Hypothalamus (tissue), 51 donors: ENCODE data around the gene SCP2.

ENCODE experiments used
- DNase-seq, 51 donors: peaks; one replicate each; lab custom pipeline; 2025; lab: John Stamatoyannopoulos, UW

SCP2 gene, protein sequence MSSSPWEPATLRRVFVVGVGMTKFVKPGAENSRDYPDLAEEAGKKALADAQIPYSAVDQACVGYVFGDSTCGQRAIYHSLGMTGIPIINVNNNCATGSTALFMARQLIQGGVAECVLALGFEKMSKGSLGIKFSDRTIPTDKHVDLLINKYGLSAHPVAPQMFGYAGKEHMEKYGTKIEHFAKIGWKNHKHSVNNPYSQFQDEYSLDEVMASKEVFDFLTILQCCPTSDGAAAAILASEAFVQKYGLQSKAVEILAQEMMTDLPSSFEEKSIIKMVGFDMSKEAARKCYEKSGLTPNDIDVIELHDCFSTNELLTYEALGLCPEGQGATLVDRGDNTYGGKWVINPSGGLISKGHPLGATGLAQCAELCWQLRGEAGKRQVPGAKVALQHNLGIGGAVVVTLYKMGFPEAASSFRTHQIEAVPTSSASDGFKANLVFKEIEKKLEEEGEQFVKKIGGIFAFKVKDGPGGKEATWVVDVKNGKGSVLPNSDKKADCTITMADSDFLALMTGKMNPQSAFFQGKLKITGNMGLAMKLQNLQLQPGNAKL

DNA sequence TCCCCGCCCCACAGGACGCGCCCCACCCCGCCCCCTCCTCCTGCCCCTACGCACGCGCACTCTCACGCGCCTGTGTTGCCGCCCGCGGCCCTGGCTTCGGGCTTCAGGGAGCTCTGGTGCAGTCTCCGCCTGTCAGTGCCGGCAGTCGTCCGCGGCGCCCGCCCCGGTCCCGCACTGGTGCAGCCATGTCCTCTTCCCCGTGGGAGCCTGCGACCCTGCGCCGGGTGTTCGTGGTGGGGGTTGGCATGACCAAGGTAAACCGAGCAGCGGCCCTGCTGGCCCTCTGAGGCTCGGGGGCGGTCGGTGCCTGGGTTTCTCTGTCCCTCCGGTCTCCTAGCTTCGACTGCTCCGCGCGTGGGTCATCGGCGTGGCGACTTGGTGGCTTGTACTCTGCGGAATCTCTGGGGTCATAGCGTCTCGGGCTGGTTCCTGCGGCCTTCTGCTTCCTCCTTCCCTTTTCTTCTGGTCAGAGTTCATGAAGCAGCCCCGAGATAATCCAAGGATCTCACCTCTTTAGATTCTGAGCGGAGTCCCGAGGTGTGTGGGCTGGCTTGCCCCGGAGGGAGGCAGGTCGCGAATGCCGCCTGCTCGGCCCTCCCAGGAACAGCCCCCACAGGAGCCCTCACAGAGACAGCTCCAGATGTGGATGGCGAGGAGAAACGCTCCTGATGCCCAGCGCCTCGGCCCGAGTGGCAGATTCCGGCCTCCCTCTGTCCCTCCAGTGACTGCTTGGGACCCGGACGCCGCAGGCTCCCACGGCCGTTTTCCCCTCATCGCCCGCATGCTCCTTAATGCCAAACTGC is at the start of gene SCP2:
Gene SCP2, plus strand, starts transcription at position 65 of the 803 bp plus-strand sequence. Its CDS starts 121 bp downstream, at position 186.
- DNase-seq, result peak; percentile 19 to 97 (median 69)

DNA sequence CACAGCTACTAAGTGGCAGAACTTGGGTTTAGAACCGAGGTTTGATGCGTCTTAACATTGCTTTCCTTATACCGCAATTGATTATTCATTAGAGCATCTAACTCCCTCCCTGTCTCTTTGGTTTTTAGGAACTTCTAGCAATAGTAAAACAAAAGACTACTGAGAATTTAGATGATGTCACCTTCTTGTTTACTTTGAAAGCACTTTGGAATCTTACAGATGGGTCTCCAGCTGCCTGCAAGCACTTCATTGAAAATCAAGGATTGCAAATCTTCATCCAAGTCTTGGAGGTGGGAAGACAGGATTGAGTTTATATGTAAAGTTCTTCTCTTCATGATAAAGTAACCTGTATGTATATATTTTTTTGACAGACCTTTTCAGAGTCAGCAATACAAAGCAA is 49.5 kb upstream of the SCP2 start:
- DNase-seq, result no peak

DNA sequence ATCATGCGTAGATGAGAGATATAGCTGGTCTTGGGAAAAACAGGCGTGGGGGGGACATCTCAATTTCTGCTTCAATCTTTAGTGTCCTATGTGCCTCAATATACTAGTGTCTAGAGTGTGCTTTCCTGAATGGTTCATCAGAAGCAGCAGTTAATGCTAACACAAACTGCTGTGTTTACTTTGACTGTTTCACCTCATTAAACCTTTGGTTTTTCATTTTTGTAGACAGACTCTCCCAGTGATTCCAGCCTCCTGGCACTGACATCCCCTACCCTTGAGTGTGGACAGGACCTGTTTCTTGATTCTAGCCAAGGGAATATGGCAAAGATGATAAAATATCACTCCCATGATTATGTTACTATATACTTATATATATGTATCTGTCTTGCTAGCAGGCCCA is 46.9 kb upstream of the SCP2 start:
- DNase-seq, result no peak

DNA sequence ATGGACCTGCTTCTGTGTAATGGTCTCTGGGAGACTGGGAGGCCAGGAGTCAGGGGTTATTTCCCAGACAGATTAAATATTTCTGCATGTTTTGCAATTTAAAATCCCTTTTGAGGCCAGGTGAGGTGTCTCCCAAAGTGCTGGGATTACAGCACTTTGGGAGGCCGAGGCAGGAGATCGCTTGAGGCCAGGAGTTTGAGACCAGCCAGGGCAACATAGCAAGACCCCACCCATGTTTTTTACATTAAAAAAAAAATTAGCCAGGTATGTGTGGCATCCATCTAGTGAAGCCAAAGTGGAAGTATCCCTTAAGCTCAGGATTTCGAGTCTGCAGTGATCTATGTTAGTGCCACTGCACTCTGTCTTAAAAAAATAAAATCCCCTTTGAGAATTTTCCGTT is 39.6 kb upstream of the SCP2 start:
- no peak for DNase-seq

DNA sequence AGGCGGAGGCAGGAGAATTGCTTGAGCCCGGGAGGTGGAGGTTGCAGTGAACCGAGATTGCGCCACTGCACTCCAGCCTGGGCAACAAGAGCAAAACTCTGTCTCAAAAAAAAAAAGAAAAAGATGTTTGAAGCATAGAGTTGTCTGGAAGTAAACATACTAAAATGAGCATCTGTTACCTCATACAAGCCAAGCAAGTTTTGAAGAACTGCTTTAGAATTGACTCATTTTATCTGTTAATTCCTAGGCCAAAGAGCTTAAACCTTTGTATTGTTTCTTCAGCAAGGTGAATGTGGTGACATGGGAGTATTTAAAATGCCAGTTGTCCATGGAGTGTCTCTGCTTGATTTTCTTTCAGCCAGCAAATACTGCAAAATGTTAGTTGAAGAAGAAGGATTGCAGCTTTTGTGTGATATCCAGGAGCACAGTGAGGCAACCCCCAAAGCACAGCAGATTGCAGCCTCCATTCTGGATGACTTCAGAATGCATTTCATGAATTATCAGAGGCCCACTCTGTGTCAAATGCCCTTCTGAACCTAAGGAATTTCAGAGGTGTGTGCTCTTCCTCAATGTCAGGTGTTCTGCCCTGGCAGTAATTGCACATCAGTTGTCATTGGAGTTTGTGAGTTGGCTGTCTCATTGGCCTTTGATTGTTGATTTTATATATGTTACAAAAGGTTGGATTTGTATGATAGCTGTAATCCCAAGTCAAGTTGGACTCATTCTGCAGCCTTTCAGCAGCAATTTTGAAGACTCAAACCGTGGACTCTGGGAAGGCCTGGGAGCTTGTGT is 34.5 kb upstream of the SCP2 start:
- DNase-seq, result no peak

DNA sequence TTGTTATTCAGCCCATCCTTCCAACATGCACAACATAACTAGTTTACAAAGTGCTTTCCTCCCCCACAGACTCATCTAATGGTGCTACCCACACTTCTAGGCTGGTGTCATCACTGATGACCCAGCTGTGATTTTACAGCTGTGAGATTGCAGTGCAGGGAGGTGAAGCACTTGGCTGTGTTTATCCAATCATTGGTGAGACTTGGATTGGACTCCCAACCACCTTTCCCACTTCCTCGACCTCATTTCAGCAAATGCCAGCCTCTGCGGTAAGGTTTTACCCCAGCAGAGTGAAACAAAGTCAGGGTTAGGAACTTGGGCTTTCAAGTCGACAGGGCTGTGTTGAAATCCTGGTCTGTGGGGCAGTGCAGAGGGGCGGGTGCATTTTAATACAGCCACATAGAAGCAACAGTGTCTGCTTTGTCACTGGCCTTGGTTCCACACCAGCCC is 27.6 kb upstream of the SCP2 start:
- DNase-seq, result no peak

DNA sequence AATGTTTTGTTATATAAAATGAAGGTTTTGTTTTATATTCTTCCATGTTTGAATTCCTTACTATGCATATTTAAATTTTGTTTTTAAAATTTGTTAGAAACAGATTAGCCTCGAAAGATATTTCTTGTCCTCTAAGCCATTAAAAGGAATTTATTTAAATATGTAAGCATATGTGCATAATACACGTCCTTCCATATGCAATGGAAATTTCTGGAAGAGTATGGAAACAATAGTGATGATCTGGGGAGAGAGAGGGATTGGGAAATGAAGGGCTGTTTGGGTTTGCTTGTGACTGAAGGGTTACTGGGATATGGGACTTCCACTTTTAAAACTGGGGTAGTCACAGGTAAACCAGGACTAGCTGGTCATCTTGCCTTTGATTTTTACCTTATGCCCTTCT is 26.7 kb upstream of the SCP2 start:
- no peak for DNase-seq

DNA sequence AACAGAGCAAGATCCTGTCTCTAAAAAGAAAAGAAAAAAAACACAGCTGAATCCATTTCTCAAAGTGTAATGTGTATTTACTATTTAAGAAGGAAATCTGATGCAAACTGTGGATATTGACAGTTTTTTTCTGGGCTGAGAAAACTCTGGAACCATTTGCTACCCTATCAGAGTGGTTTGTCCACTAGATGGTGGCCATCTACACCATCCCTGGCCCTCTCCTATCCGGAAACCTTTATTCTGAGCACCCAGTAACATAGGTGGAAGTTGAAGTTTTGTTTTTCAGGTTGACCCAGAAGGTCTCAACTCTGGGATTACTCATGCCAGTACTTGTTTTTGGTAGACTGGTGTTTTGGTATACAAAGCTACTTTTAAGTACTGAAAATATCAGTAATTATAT is 25.7 kb upstream of the SCP2 start:
- no peak for DNase-seq

DNA sequence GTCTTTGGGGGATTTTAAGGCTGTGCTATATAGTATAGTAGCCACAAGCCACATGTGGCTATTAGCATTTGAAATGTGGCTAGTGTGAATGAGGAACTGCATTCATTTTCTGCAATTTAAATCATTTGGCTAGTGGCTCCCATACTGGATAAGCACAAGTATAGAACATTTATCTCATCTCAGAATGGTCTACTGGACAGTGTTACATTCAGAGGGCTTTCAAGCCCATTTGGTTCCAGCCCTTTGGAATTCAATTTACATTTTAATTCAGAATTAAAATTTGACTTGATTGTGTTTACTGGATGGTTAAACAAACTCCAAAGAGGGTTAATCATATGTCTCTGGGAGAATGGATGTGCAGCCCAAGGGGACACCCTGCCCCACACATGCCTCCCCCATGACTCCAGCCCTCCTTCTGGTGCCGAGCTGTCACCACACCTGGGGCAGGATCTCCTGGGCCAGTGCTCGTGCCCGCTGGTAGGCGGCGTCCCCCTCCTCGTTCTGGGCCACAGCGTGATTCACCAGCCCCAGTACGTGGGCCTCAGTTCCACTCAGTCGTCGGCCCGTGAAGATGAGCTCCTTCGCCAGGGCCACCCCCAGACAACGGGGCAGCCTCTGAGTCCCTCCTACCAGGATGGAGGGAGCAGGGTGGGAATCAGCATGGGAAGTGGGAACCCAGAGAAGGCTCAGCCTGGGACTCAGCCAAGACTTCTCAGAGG is 22.7 kb upstream of the SCP2 start:
- no peak for DNase-seq

DNA sequence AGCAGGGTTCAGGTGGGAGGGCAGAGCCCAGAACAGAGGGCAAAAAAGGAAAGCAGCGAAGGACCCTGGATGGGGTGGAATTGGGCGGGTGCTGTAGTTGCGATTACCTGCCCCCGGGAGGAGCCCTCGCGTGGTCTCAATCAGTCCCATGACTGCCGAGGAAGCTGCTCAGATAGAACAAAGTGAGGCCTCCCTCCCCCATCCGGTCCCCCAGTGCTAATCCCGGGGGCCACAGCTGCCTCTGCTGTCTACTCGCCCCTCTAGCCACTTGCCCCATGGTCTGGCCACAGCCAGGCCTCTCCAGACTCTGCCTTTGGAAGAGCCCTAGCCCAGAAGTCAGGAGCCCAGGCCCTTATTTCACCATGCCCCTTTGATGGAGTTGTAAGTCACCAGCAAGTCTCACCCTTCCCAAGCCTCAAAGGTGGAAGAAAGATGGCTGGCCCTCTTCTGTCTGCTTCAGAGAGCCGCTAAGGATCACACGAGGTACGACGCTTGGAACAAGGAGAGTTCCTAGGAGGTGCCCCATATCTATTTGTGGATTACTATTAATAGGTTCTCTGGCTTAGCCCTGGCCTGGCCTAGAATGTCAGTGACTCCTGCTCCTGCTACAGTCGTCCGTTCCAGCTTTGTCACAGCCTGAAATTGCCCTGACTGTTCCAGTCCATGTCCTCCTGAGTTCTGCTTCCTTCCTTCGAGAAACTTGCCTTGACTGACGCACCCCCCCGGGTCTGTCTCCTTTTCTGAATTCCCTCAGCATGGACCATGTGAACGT is 22.0 kb upstream of the SCP2 start:
- DNase-seq, result no peak

DNA sequence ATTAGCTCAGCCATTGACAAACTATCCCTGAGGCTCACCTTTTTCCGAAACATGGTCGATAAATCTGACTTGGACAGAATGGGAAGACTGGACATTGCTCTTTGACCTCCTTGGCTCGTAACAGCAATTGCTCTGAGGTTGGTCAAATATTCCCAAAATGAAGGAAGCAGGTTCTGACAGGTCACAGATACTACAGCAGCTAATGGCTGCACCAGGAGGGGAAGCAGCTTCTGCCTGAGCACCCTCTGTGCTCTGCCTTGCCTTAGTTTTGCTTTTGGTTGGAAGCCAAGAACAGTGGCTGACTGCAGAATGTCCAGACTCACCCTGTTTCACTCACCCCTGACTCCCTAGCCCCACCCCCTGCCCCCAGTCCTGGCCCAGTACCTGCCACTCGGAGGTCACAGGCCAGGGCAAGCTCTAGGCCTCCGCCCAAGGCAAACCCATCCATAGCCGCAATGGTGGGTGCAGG is 20.9 kb upstream of the SCP2 start:
- no peak for DNase-seq

DNA sequence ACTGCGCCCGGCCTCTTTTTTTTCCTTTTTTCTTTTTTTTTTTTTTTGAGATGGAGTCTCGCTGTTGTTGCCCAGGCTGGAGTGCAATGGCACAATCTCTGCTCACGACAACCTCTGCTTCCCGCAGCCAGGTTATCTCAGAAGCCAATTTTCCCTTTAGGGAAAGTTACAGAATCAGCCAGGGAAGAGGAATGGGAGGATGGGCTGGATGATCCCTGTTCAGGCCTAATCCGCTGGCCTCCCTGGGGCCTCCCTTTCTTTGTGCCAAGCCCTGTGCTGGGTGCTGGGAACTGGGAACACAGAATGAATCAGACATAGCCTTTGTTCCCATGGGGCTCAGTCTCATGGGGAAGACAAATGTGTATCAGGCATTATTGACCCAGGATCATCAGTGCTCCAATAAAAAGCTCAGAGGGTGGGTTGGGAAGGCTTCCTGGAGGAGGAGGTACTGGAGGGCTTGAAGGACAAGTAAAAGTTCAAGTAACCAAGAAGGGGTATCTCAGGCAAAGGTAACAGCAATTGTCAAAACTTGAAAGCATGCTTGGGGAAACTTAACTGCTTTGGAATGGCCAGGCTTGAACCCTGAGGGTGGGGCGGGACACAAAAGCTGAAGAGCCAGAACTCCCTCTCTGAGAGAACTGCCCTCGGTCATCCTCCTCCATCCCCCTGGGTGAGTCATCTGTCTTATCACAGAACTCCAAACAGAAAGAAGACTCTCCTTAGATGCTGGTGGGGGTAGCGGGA is 19.8 kb upstream of the SCP2 start:
- no peak for DNase-seq

DNA sequence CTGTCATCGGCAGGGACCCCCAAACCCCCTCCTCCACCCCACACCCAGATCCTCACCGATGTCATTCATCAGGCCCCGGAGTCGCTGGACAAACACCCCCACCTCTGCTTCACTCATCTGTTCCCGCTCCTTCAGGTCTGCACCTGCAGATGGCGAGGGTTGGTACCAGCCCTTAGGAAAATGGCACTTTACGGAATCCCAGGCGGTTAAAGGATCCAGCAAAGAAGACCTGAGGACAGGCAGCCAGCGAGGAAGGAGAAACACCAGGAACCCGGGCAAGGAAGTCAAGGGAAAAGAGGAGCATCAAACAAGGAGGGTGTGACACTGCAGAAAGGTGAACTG is 19.3 kb upstream of the SCP2 start:
- no peak for DNase-seq

DNA sequence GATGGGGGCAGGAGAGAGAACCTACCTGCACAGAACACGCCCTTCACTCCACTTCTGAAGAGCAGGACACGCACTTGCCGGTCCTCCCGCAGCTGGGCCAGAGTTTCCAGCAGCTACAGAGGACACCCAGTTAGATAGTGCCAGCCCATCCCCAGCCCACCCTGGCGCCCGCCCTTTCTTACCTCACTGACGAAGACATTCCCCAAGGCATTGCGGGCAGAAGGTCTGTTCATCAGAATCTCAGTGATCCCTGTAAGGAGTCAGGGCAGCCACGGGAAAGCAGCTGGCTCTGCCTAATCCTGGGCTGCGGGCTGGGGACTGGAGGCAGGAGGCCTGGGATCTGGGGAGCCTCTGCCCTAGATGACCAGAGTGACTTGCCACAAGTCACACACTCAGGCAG is 15.5 kb upstream of the SCP2 start:
- DNase-seq, result no peak

DNA sequence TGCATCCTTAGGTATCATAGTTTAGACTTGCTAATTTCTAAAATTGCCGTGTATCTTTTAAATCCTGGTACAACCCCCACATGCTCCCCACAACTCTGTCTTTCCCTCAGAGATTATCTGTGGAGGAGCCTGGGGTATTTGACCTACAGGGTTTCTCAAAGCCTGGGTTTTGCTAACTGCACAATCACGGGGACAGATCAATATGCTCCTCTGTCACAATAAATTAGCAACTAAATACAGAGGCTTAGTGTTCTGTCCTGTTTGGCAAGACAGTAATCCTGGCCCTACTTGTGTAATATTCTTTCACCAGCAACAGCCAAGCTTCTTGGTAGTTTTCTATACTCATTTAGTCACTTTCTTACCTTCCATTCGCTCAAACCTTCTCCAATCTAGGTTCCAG is 14.1 kb upstream of the SCP2 start:
- DNase-seq, result no peak

DNA sequence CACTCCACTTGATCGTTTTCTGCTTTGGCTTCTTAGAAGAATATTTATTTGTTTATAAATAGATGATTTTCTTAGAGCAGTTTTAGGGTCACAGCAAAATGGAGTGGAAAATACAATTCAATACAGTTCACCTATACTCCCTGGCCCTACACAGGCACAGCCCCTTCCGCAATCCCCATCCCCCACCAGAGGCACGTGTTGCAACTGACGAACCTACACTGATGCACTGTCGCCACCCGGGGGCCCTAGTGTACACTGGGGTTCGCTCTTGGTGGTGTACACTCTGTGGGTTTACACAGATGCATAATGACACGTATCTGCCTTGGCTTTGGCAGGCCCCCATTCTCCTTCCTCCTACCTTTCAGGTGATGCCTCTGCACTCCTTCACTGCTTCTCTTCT is 13.5 kb upstream of the SCP2 start:
- no peak for DNase-seq

DNA sequence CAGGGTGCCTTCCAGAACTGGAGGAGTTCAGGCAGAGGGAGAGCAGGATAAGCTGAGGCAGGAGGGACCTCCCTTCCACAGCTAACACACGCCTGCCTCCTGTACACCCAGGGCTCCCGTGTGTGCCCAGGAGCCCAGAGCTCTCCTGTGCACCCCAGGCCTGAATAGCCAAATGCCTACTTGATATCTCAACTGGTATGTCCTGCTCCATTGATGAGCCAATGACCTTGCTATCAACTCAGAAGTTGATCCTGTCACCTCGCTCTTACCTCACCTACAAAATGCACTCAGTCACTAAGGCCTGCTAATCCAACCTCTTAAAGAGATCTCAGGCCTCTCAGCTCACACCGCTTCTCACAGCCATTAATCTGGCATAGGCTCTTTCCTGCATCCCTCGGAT is 12.6 kb upstream of the SCP2 start:
- DNase-seq, result no peak

DNA sequence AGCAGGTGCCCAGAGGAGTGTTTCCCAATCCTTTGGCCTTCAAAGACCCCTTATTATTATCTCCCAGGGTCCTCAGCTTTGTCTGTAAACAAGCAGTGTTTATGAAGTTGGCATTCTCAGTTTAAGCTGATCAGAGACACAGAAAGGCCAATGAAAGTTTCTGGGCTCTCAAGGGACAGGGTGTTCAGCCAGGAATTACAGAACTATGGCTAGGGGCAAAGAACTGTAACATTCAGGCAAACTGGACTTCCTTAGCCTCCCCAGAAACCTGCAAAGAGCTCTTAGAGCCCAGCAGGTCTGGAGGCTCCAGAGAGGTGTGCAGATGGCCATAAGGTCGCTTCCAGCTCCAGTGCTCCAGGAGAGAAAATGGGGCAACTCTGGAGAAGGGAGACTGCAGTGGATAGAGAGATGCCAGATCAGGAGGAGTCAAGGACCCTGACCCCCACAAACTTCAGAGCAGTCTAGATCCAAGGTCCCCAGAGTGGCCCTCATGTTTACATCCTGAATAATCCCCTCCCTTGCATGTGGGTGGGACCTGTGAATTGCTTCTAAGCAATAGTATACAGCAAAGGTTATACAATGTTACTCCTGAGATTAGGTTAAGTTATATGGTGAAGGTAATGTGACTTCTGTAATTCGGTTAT is 11.7 kb upstream of the SCP2 start:
- no peak for DNase-seq
